ENCODE measurements around the gene MRPL40. TPM values are rescaled to one million over a fixed set of nuclear protein-coding genes. Genes with fewer than 3 reads are reported as not detected.
A peak's percentile ranks its signal among the peaks of the same experiment; 100 is the strongest.

Gene MRPL40
- total RNA-seq, 1 donor: 34.4 TPM

- Histone ChIP-seq H3K27ac (ENCODE audit: low read depth, low read length) (peak overlapping the region; percentile 87), H3K79me2 (ENCODE audit: insufficient read depth, low read length) (peaks cover 54% of the 10 kb centered on the region), H3K4me1 (ENCODE audit: insufficient read depth, low read length) (peaks cover 13% of the 10 kb centered on the region), H4K20me1 (ENCODE audit: insufficient read depth, low read length) (peaks cover 15% of the 10 kb centered on the region), H3K4me3 (ENCODE audit: insufficient read depth, low read length) (peak overlapping the region; percentile 91), H3K36me3 (ENCODE audit: insufficient read depth, low read length) (peaks cover 34% of the 10 kb centered on the region), H2AFZ (ENCODE audit: low read length) (peak overlapping the region; percentile 90), H3K27me3 (ENCODE audit: insufficient read depth, low read length) (no peaks in the 10 kb centered on the region), H3K4me2 (ENCODE audit: insufficient read depth, low read length) (peak overlapping the region; percentile 99), H3K9me3 (ENCODE audit: low read depth, low read length) (no peaks in the 10 kb centered on the region)
- DNase-seq (ENCODE audit: insufficient read length, low spot score, missing footprints): peak; percentile 85
- no peak for TF ChIP-seq CTCF (IDR thresholded peaks at IDR 0.05; ENCODE audit: extremely low read depth, low read depth, low read length)
Measured at GRCh38 chr22:19446603-19447329, 14.4 kb downstream of the MRPL40 start.

DNA sequence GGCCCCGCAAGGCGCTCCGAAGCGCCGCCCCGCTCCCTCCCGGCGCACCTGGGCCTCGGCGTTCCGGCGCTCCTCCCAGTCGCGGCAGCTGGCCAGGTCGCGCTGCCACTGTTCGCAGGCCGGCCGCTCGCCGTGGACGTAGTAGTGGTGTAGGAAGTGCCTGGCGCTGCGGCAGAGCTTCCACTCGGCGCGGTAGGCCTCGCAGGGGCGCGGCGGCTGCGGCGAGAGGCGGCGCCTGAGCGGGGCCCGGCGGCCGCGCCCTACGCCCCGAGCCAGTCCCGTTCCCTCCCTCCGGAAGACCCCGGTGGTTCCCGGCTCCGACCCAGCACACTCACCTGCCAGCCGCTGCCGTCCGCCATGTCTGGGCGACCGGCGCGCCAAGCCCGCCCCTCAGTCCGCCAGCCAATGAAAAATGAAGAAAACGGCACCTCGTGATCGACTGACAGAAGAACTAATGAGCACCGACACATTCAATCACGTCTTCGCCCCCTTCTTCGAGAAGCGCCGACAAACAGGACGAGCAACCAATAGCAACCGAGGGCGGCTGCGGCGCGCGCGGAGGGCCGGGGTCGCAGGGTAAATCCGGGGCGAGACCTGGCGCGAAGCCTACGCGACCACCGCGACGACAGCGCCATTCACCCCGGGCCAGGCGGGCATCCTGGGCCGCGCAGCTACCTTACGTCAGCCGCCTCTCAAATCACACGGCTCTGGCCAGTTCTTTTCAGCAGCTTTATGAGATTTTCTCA is 15.2 kb downstream of the MRPL40 start, which contains the start of gene C22orf39:
TSS of gene C22orf39 (minus strand) at position 382 of the 746 bp plus-strand sequence. CDS start at position 359, 23 bp downstream.
- no peaks in the 10 kb centered on the region for H3K27me3 ChIP-seq (ENCODE audit: insufficient read depth, low read length)
- H3K79me2 ChIP-seq (ENCODE audit: insufficient read depth, low read length): peaks cover 48% of the 10 kb centered on the region
- H3K4me2 ChIP-seq (ENCODE audit: insufficient read depth, low read length): peak within 1 kb of the TSS; percentile 99
- H3K27ac ChIP-seq (ENCODE audit: low read depth, low read length): peak within 1 kb of the TSS; percentile 87
- H3K9me3 ChIP-seq (ENCODE audit: low read depth, low read length): no peaks in the 10 kb centered on the region
- peak within 1 kb of the TSS; percentile 91 for H3K4me3 ChIP-seq (ENCODE audit: insufficient read depth, low read length)
- peak within 1 kb of the TSS; percentile 90 for H2AFZ ChIP-seq (ENCODE audit: low read length)
- H3K36me3 ChIP-seq (ENCODE audit: insufficient read depth, low read length): peaks cover 41% of the 10 kb centered on the region
- TF ChIP-seq CTCF (IDR thresholded peaks at IDR 0.05; ENCODE audit: extremely low read depth, low read depth, low read length): no peak
- DNase-seq (ENCODE audit: insufficient read length, low spot score, missing footprints): peak; percentile 99
- peaks cover 9% of the 10 kb centered on the region for H4K20me1 ChIP-seq (ENCODE audit: insufficient read depth, low read length)
- H3K4me1 ChIP-seq (ENCODE audit: insufficient read depth, low read length): peaks cover 13% of the 10 kb centered on the region

- no peaks in the 10 kb centered on the region for H3K27me3 ChIP-seq (ENCODE audit: insufficient read depth, low read length)
Measured at GRCh38 chr22:19448076-19448607, 15.8 kb downstream of the MRPL40 start.

More at GRCh38 chr22:19448076-19448607, 15.8 kb downstream of the MRPL40 start:
- Histone ChIP-seq H3K4me2 (ENCODE audit: insufficient read depth, low read length) (peak overlapping the region; percentile 99), H3K9me3 (ENCODE audit: low read depth, low read length) (no peaks in the 10 kb centered on the region), H3K4me1 (ENCODE audit: insufficient read depth, low read length) (peaks cover 13% of the 10 kb centered on the region), H4K20me1 (ENCODE audit: insufficient read depth, low read length) (peaks cover 9% of the 10 kb centered on the region), H2AFZ (ENCODE audit: low read length) (peak overlapping the region; percentile 90), H3K36me3 (ENCODE audit: insufficient read depth, low read length) (peaks cover 46% of the 10 kb centered on the region), H3K79me2 (ENCODE audit: insufficient read depth, low read length) (peaks cover 42% of the 10 kb centered on the region), H3K4me3 (ENCODE audit: insufficient read depth, low read length) (peak overlapping the region; percentile 91), H3K27ac (ENCODE audit: low read depth, low read length) (peak overlapping the region; percentile 87)
- TF ChIP-seq CTCF (IDR thresholded peaks at IDR 0.05; ENCODE audit: extremely low read depth, low read depth, low read length): no peak
- DNase-seq (ENCODE audit: insufficient read length, low spot score, missing footprints): peak; percentile 97
